ENCODE data around the gene BCL7C.
"Not testable (repeated sequence)": the region's sequence is repeated elsewhere in the genome, so short reads cannot be mapped to it uniquely, and the experiment has no call there.

The BCL7C gene

DNA sequence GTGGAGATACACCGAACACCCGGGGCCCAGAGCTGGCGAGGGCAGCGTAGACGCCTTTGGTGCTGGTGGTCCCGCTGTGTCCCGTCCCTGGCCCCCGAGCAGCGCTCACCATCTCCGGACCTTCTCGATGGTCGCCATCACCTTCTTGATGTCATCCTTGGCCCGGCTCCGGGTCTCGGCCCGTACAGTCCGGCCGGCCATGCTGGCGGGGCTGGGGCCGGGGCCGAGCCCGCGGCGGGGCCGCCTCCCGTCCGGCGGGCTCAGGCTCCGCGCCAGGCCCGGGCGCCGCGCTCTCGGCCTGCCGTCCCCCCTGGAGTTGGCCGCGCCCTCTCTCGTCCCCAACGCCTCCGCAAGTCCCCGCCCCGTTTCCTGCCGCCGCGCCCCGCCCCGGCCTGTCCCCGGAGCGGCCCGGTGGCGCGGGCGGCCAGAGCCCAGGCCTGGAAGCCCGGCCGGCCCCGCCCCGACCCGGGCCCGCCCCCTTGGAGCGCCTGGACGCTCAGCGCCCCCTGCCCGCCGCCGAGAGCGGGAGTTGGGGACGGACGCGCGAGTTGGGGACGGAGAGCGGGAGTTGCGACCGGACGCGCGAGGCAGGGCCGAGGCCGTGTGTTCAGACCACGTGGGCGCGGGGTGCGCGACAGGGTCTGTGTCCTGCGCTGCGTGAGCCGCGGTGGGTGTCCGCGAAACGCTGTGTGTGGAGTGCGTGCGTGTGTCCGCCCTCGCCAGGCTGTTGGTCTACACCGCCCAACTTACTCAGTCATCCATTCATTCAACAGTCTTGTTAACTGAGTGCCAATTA, at the start of gene BCL7C:
TSS of gene BCL7C (minus strand) at position 334 of the 796 bp plus-strand sequence. CDS start at position 201, 133 bp downstream.
- peak; percentile 94 for DNase-seq

- DNase-seq, result no peak
Measured at GRCh38 chr16:30942426-30942806, 48.5 kb upstream of the BCL7C start.

DNA sequence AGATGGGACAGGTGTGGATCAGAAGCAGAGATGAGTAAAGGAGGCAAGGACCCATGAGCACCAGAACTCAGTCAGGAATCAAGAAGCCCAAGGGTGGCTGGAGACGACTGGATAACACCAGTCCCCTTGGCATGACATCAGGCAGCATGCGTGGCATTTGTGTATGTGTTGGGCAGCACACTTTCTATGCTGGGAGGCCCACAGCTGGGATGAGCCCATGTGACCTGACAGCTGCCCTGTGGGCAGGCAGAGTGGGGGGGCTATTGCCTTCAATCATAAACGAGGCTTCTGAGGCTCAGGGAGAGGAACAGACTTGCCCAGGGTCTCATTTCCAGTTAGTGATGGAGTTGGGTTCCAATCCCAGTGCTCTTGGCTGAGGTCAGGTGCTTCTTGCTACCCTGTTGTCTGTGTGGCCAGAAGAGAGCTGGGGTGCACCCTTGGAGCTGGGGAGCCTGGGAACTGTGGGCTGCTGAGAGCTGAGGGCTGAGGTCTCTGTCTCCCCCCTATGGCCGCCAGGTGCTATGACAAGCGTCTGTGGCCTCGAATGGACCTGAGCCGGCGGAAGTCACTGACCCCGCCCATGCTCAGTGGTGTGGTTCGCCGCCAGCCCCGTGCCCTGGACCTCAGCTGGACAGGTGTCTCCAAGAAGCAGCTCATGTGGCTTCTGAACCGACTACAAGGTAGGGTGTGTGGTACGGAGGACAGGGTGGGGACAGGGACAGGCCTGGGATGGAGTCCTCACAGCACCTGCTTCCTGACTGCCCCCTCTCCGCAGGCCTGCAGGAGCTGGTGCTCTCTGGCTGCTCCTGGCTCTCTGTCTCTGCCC, 47.9 kb upstream of the BCL7C start:
- peak; percentile 84 for DNase-seq

DNA sequence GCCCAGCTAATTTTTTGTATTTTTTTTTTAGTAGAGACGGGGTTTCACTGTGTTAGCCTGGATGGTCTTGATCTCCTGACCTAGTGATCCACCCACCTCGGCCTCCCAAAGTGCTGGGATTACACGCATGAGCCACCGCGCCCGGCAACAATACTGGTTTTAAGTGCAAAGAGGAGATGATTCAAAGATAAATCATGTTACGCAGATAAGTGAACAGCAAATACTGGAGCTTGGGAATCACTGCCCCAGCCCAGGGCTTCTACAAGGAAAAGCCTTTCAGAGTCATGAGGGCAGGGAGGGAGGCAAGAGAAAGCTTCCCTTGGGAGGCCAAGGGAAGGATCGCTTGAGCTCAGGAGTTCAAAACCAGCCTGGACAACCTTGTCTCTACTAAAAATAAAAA, 45.7 kb upstream of the BCL7C start:
- DNase-seq, result not testable (repeated sequence)

GRCh38 chr16:30937692-30938091, 43.8 kb upstream of the BCL7C start:
- no peak for DNase-seq

DNA sequence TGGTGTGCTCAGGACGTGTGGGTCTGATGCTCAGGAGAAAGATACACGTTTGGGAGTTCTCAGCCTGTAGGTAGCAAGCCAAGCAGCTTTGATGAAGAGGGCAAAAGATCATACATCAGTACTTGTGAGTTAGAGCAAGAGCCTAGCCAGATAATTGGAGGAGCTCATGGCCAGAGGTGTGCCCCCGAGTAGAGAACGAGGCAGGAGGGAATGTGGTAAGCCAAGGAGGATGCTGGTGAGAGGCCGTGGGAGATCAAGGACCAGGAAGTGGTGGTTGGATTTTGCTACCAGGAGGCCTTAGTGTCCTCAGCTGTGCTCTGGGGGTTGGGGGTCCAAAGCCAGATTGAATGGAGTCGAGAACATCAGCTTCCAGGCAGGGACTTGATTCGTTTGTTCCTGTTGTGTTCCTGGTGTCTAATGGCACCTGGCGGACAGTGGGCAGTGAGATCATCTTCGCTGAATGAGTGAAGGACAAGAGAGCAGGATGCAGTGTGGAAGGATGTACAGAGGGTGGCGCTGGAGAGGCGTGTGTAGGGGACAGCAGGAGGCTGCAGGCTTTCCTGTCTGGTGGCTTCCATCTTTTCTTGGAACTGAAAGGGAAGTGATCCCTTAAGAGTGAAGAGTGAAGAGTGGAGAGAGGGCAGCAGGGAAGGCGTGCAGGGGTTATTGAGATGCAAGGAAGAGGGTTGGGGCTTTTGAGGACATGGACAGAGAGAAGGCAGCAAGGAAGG, 41.1 kb upstream of the BCL7C start:
- no peak for DNase-seq

DNA sequence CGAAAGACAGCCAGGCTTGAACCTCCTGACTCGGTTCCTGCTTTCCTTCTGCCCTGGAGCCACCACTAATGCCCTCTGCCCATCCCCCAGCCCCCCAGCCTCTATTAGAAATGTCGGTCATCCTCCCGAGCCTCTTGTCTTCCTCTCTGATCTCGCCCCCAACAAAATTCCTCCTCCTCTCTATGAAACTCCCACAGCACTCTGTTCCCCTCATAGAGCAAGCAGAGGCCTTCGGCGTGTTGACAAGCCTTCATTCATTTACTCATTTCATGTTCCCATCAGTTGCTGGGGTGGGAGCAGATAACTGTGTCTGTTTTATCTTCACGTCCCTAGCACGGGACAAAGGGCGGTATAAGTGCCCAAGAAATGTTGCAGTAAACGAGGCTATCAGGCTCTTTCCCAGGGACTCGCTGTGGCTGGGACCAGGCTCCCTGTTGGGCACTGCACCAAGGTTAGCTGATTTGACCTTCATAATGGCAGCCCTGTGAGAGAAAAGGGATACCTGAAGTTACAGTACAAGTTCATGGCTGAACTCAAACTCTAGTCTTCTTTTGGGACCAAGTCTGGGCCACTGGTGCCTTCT, 37.3 kb upstream of the BCL7C start:
- DNase-seq, result no peak

GRCh38 chr16:30930160-30930571, 36.3 kb upstream of the BCL7C start:
- DNase-seq, result no peak

GRCh38 chr16:30929167-30929566, 35.3 kb upstream of the BCL7C start:
- no peak for DNase-seq

DNA sequence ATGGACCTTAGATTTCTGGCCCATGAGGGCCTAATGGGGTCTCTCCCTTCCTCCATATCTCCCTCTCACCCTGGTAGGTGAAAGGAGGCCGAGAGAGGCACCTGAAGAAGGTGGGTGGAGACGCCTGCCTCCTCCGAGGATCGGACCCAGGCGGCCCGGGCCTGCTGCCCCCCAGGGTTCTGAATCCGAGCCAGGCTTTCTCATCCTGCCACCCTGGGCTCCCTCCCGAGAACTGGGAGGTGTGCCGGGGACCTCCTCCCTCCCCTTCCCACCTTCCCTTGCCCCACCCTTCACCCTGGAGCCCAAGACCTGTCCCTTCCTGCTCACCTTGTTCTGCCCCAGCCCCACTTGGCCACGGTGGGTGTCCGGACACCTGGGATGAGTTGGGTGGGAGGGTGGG, 34.5 kb upstream of the BCL7C start:
- no peak for DNase-seq

DNA sequence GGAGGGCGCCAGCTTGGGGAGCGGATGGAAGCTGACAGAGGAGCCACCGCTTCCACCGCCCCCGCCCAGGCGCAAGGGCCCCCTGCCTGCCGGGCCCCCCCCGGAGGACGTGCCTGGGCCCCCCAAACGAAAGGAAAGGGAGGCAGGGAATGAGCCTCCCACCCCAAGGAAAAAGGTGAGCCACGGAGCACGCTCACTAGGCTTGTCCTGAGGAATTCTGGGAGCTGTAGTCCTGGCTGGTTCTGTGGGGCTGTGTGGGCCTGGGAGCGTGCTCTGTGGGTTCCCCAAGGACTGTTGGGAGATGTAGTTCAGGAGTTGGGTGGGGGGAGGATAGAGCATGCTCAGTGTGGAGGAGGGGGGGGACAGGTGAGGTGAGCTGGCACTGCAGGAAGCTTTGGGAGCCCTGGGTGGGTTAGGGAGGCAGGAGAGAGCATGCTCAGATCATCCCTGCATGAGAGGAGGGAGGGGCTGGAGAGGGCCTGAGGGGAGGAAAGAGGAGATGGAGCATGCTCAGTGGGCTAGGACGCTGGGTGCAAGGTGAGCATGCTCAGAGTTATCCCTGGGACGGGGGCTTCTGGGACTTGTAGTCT, 34.0 kb upstream of the BCL7C start:
- DNase-seq, result peak; percentile 68

GRCh38 chr16:30926937-30927788, 33.3 kb upstream of the BCL7C start:
- no peak for DNase-seq

DNA sequence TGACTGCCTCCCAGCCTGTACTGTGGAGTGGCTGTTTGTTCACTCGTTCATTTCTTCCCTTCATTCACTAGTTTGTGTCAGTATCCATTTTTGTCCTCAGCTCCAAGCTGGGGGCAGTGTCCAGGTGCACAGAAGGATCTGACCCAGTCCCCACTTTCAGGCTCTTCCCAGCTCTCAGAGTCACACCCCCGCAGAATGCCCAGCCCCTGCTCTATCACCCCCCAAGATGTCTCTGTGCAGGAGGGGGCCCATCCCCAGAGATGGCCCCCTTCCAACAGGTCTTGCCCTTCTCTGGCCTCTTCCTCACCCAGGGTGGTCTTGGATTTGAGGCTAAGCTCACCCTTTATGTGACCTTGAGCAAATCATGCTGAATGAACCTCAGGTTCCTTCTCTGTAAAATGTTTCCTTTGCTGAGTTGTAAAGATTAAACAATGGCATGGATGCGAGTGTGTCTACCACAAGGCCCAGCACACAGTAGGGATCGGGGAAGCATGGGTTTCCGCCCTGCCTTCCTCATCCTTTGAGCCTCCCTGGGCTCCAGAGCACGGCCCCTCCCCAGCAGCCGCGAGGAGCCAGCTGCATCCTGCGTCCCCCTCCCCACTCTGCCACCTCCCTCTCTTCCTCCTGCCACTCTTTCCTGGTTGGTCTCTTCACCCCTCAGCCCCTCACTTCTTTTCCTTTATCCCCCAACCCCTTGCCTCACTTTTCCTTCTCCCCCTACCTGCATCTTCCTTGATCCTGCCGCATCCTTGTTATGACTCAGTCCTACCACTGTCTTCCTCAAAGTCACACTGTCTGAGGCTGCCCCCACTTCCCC, 32.3 kb upstream of the BCL7C start:
- DNase-seq, result no peak

- no peak for DNase-seq
Measured at GRCh38 chr16:30925632-30925987, 31.7 kb upstream of the BCL7C start.

DNA sequence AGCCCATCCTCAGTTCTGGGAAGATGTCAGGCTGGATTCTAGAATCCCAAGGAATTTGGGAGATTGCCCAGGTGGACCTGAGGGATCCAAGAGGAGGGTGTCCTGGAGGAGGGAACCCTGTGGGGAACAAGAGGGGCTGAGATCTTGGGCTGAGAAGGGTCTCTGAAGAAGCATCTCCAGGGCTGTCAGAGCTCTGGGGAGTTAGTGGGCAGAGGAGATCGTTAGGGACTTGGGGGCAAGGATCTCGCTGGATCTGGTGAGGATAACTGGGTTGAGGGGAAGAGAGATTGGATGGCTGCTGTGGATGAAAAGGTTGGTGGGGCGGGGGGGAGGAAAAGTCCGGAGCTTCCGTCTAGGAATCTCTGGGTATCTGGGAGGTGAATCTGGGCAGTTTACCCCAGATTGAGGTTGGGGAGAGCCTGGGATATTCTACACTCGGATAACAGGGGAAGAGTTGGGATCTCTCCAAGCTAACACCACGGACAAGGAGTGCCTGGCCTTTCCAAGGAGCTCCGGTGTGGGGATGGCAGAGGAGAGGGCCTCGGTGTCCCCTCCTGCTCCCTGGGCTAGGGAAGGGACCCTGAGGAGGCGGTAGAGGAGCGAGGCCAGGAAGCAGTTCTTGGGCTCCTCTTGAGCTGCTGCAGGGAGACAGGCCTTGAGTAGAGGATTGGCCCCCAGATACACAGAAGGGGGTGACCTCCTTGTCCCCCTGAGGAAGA, 31.2 kb upstream of the BCL7C start:
- no peak for DNase-seq

GRCh38 chr16:30924076-30924912, 30.4 kb upstream of the BCL7C start:
- no peak for DNase-seq

GRCh38 chr16:30923554-30924075, 29.7 kb upstream of the BCL7C start, which contains the start of gene FBXL19:
TSS of gene FBXL19 (plus strand) at chr16:30923572. CDS start at chr16:30925755, 2,183 bp downstream.
- DNase-seq, result no peak

DNA sequence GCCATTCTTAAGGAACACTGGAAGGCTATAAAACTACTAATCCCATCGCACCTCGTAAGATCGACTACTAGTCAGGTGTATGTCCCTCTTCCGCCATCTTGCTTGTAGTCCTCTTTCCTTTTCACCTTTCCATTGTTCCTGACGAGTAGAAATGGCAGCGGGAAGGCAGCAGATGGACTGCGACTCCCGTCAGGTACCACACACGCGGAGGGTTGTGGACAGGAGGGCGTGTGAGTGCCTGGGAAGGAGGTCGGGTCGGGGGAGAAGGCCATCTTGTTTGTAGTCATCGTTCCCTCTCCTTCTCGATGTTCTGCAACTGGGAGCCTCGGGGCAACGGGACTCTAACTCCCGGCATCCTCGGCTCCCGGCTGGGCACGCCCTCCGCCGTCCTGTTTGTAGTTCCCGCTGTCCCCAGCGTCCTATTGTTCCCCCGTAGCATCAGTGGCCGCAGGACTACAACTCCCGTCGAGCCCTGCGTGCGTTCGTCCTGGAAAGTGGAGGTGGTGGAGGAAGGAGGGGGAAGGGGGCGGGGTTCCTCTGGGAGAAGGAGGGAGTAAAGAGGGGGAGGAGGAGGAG, 29.2 kb upstream of the BCL7C start:
- peak; percentile 95 for DNase-seq

Measured in activated CD8-positive, alpha-beta memory T cell treated with anti-CD3 and anti-CD28 coated beads for 24 hours (primary cell).